Uterus (tissue), 4 donors: Measurements from ENCODE around the gene SSBP2. TPM values are rescaled to one million over a fixed set of nuclear protein-coding genes. Genes with fewer than 3 reads are reported as not detected.
"Not testable (repeated sequence)": the region's sequence is repeated elsewhere in the genome, so short reads cannot be mapped to it uniquely, and the experiment has no call there.

ENCODE experiments used
- DNase-seq, 2 donors: peaks; one replicate each; pipeline ENCODE4 v3.0.0-alpha.2; 2019 to 2020
- H3K27ac ChIP-seq, 2 donors: fragments of 200-600 bp; sonication (generic); 1 replicate in 1 of 2; 2 replicates in 1 of 2; pipeline ENCODE4 v1.5.1; 2016 to 2018
- H3K27me3 ChIP-seq, 2 donors: fragments of 200-600 bp; sonication (generic); one replicate each; pipeline ENCODE4 v1.5.1; 2018 to 2019; ENCODE audit warnings: control low read depth in 1 of 2
- H3K36me3 ChIP-seq, 2 donors: fragments of 200-600 bp; sonication (generic); one replicate each; pipeline ENCODE4 v1.5.1; 2019; ENCODE audit warnings: control low read depth in 1 of 2
- H3K4me1 ChIP-seq, 2 donors: fragments of 200-600 bp; sonication (generic); one replicate each; pipeline ENCODE4 v1.5.1; 2018 to 2019; ENCODE audit warnings: control low read depth in 1 of 2
- H3K4me3 ChIP-seq, 2 donors: fragments of 200-600 bp; sonication (generic); 1 replicate in 1 of 2; 2 replicates in 1 of 2; pipeline ENCODE4 v1.5.1; 2018 to 2019; ENCODE audit warnings: mild to moderate bottlenecking in 1 of 2
- H3K9me3 ChIP-seq, 2 donors: fragments of 200-600 bp; sonication (generic); one replicate each; pipeline ENCODE4 v1.5.1; 2019; ENCODE audit warnings: control low read depth in 1 of 2
- CTCF ChIP-seq, 4 experiments: fragments of 200-600 bp in 2 of 4; fragments of 450-650 bp in 2 of 4; sonication (generic) in 2 of 4; IDR thresholded peaks; one replicate each; pipeline ENCODE4 v1.5.1; 2016 to 2019; ENCODE audit warnings: antibody characterized with exemption in 4 of 4, mild to moderate bottlenecking in 2 of 4, moderate library complexity in 1 of 4
- POLR2A ChIP-seq, 2 donors: fragments of 450-650 bp; IDR thresholded peaks; one replicate each; pipeline ENCODE4 v1.6.1; 2016; ENCODE audit warnings: antibody characterized with exemption in 2 of 2, mild to moderate bottlenecking in 1 of 2, moderate library complexity in 1 of 2
- intact Hi-C: fragments of 100-400 bp; cut with DNase I; formaldehyde crosslinking; loops from one replicate; pipeline ENCODE4 v1.15.1; 2023; ENCODE audit warnings: low total_unique reads
- total RNA-seq, 4 donors: library from RNA; depleted of rRNA in 3 of 4; stranded (reverse); fragments of >200 nt in 3 of 4; gene quantifications; one replicate each; pipeline versions ENCODE4 v1.1.0 to v1.2.4, GENCODE V29; 2014 to 2023
- donor health status: DM: yes; HTN: yes; CAD: no.

Gene SSBP2
- total RNA-seq, 4 donors from 2014 or later = 22.0 to 204 (median 90.9) TPM

- H3K4me1 ChIP-seq = no peaks in the 10 kb centered on the region
- no peaks in the 10 kb centered on the region for H3K9me3 ChIP-seq
- no peak overlapping the region for H3K4me3 ChIP-seq
- no peak for DNase-seq
- intact Hi-C loops = no loop called here
- TF ChIP-seq CTCF (IDR thresholded peaks at IDR 0.05) (no peak), POLR2A (IDR thresholded peaks at IDR 0.05) (no peak)
- H3K36me3 ChIP-seq = no peaks in the 10 kb centered on the region
- H3K27me3 ChIP-seq = no peaks in the 10 kb centered on the region
- H3K27ac ChIP-seq = no peak overlapping the region
Observed at GRCh38 chr5:81601919-81602318, 149.0 kb downstream of the SSBP2 start.

DNA sequence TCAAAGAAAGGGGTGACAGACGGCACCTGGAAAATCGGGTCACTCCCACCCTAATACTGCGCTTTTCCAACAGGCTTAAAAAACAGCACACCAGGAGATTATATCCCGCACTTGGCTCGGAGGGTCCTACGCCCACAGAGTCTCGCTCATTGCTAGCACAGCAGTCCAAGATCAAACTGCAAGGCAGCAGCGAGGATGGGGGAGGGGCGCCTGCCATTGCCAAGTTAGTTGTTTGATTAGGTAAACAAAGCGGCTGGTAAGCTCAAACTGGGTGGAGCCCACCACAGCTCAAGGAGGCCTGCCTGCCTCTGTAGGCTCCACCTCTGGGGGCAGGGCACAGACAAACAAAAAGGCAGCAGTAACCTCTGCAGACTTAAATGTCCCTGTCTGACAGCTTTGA, 158.8 kb downstream of the SSBP2 start:
- H3K27me3 ChIP-seq, intact Hi-C loops, H3K27ac ChIP-seq, DNase-seq, H3K36me3 ChIP-seq, H3K4me3 ChIP-seq, H3K9me3 ChIP-seq, H3K4me1 ChIP-seq: not testable (repeated sequence)

DNA sequence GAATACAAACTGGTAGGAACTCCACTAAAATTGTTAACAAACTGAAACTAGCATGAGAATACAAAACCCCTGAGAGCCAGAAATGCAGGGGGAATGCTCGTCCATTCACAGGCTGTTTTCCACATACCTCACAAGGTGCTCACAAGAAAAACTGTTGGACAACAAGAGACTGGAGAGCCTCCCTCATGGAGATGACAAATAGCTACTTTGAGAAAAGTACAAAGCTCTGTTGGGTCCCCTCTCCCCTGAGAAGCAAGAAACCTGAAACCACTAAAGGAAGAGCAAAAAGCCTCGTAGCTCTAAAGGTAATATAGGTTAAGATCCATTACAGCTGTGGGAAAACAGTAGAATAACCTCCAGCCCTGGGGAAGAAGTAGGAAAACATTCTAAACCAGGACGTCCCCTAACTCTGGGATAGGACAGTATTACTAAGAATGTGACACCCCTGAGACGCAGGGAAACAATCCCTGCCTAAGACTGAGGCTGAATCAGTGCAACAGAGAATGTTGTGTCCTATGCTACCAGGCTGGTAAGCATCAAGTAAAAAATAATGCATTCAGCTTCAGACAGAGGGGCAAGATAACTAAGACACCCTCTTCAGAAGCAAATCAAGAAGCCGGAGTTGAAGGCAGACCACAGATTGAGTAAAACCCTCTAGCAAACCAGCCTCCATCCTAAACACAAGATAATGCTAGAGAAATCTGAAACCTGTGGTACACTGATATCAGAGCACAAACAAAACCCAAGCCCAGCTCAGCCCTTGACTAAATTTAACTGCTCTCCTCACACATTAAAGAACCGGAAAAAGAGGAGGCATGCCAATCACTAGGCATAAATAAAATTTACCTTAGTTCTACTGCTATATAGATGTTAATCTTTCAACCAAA, 160.2 kb downstream of the SSBP2 start:
- H3K36me3 ChIP-seq = no peaks in the 10 kb centered on the region
- TF ChIP-seq CTCF (IDR thresholded peaks at IDR 0.05) (no peak), POLR2A (IDR thresholded peaks at IDR 0.05) (no peak)
- H3K27me3 ChIP-seq = no peaks in the 10 kb centered on the region
- no peaks in the 10 kb centered on the region for H3K4me1 ChIP-seq
- DNase-seq = no peak
- peaks cover 0 to 6% of the 10 kb centered on the region in 2 donors for H3K9me3 ChIP-seq
- H3K27ac ChIP-seq = no peak overlapping the region
- H3K4me3 ChIP-seq = no peak overlapping the region
- intact Hi-C loops = no loop called here

DNA sequence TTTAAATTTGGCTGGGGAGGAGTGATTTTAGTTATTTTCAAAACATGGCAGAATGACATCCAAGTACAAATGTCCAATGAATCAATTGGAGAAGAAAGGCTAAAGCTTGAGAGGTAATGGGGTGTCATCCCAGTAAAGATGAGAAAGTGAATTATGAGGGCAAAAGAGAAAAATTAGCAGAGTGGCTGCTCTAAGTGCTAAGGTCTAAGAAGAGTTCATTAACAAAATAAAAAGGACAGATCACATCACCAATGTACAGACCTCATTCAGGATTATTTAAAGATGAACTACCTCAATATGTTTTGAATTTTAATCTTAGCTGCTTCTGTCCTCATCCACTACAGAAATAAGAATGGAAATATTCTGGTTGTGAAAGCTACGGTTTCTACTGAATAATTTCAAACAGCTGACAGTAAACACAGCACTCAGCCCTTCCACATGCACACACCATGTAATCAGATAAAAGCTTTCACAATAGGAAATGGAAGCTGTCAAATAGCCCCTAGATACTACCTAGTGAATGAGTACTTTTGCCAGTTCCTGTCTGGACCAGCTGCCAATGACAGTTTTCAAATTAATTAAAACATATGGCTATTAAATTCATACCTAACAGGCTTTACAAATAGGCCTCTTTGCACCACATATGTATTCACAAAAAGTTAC, 171.5 kb downstream of the SSBP2 start:
- Histone ChIP-seq H3K36me3 (no peaks in the 10 kb centered on the region), H3K27ac (no peak overlapping the region), H3K9me3 (no peaks in the 10 kb centered on the region), H3K4me3 (no peak overlapping the region), H3K4me1 (no peaks in the 10 kb centered on the region), H3K27me3 (no peaks in the 10 kb centered on the region)
- intact Hi-C loops = no loop called here
- TF ChIP-seq CTCF (IDR thresholded peaks at IDR 0.05) (no peak), POLR2A (IDR thresholded peaks at IDR 0.05) (no peak)
- DNase-seq = no peak

DNA sequence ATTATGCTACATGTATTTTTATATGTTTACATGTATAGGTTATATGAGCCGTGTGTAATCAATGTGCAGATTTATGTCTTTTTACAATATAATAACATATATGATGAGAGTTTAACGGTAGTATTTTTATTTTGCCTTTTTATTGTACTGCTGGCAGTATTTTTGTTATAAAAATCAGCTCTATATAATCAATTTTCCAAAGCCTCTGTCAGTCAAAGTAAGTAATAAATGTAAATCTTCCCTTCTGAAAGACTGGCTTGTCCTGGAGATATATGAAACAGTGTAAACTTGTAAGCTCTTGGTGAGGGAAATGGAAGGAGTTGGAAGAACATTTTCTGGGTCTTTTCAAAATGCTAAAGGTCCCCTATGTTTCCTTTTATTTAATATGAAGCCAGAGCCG, 173.8 kb downstream of the SSBP2 start:
- Histone ChIP-seq H3K36me3 (no peaks in the 10 kb centered on the region), H3K27me3 (no peaks in the 10 kb centered on the region), H3K4me3 (no peak overlapping the region), H3K27ac (no peak overlapping the region), H3K9me3 (no peaks in the 10 kb centered on the region), H3K4me1 (no peaks in the 10 kb centered on the region)
- intact Hi-C loops = no loop called here
- no peak for DNase-seq
- no peak for TF ChIP-seq CTCF (IDR thresholded peaks at IDR 0.05)
- TF ChIP-seq POLR2A (IDR thresholded peaks at IDR 0.05) = no peak
